Sigmoid colon (tissue), 7 donors: Measurements from ENCODE around the gene KRTAP10-4. TPM values are rescaled to one million over a fixed set of nuclear protein-coding genes. Genes with fewer than 3 reads are reported as not detected.
"Not testable (repeated sequence)": the region's sequence is repeated elsewhere in the genome, so short reads cannot be mapped to it uniquely, and the experiment has no call there.

ENCODE experiments used
- DNase-seq: peaks from one replicate; pipeline ENCODE4 v3.0.0-alpha.2; 2019
- H3K27ac ChIP-seq, 4 donors: fragments of 200-600 bp; sonication (generic); one replicate each; pipeline ENCODE4 v1.5.1; 2016 to 2019; ENCODE audit warnings: mild to moderate bottlenecking in 1 of 4
- H3K27me3 ChIP-seq, 3 donors: fragments of 200-600 bp; sonication (generic); one replicate each; pipeline ENCODE4 v1.5.1; 2019; ENCODE audit warnings: mild to moderate bottlenecking in 1 of 3
- H3K36me3 ChIP-seq, 4 donors: fragments of 200-600 bp; sonication (generic); one replicate each; pipeline ENCODE4 v1.5.1; 2016 to 2019
- H3K4me1 ChIP-seq, 4 donors: fragments of 200-600 bp; sonication (generic); one replicate each; pipeline ENCODE4 v1.5.1; 2017 to 2019
- H3K4me3 ChIP-seq, 4 donors: fragments of 200-600 bp; sonication (generic); one replicate each; pipeline ENCODE4 v1.5.1; 2017 to 2019; ENCODE audit warnings: mild to moderate bottlenecking in 2 of 4, moderate library complexity in 1 of 4
- H3K9me3 ChIP-seq, 4 donors: fragments of 200-600 bp in 3 of 4; sonication (generic) in 3 of 4; one replicate each; pipeline versions ENCODE4 v1.5.1 to v1.6.1; 2013 to 2019
- EP300 ChIP-seq, 4 donors: sonication (generic); formaldehyde crosslinking; IDR thresholded peaks; one replicate each; pipeline ENCODE4 v1.6.1; 2017; ENCODE audit warnings: antibody characterized with exemption in 4 of 4
- POLR2A ChIP-seq, 2 donors: fragments of 450-650 bp; IDR thresholded peaks; one replicate each; pipeline ENCODE4 v1.6.1; 2016; ENCODE audit warnings: antibody characterized with exemption in 2 of 2, mild to moderate bottlenecking in 2 of 2, moderate library complexity in 2 of 2
- POLR2AphosphoS5 ChIP-seq, 4 donors: sonication (generic); formaldehyde crosslinking; IDR thresholded peaks; one replicate each; pipeline ENCODE4 v1.6.1; 2017; ENCODE audit warnings: antibody characterized with exemption in 4 of 4
- WGBS, 2 donors: extraction: QIAGEN DNeasy Blood & Tissue Kit; methylation state at CpG; one replicate each; pipeline ENCODE4 v1.1.7; 2013; 5-methylcytosine and 5-hydroxymethylcytosine counted together
- intact Hi-C: fragments of 100-400 bp; cut with DNase I; formaldehyde crosslinking; loops from one replicate; pipeline ENCODE4 v1.15.1; 2023
- polyA plus RNA-seq, 3 donors: library from polyadenylated mRNA; stranded (reverse); fragments of 200-250 nt; gene quantifications; one replicate each; pipeline ENCODE4 v1.2.3, GENCODE V29; 2013
- total RNA-seq, 4 donors: library from RNA; depleted of rRNA; stranded (reverse); fragments of >200 nt; gene quantifications; one replicate each; pipeline ENCODE4 v1.1.0, GENCODE V29; 2016
- TF ChIP-seq, protein P1 (sequence below), 4 experiments: fragments of 450-650 bp in 3 of 4; fragments of 200-600 bp in 1 of 4; IDR thresholded peaks; one replicate each; pipeline ENCODE4 v1.5.1; 2016 to 2019; ENCODE audit warnings: antibody characterized with exemption in 4 of 4, mild to moderate bottlenecking in 3 of 4, moderate library complexity in 2 of 4
- donor health status: healthy with polysubstance abuse.
- donor health status: Bipolar disorder and iron deficiency.
- donor health status: healthy.

The KRTAP10-4 gene
- total and polyA plus RNA-seq, 7 donors, result not detected

DNA sequence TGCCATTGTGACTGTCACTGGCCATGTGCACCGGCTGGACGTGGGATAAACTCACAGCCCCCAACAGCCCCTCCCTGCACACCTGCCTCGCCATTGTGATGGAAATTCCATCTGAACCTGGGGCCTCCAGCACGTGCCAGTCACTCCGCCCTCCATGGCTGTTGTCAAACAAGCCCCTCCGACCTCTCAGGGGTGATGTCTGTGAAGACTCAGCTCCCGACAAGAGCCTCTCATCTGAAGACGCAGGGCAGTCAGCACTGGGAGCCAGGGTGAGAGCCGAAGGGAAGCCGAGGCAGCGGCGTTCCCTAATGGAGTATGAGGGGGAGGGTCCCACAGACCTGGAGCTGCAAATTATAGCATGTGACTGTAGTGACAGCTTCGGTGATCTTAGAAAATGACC, 20.8 kb upstream of the KRTAP10-4 start:
- TF ChIP-seq POLR2AphosphoS5 (IDR thresholded peaks at IDR 0.05) (no peak), EP300 (IDR thresholded peaks at IDR 0.05) (no peak), POLR2A (IDR thresholded peaks at IDR 0.05) (no peak)
- TF ChIP-seq, protein P1, sequence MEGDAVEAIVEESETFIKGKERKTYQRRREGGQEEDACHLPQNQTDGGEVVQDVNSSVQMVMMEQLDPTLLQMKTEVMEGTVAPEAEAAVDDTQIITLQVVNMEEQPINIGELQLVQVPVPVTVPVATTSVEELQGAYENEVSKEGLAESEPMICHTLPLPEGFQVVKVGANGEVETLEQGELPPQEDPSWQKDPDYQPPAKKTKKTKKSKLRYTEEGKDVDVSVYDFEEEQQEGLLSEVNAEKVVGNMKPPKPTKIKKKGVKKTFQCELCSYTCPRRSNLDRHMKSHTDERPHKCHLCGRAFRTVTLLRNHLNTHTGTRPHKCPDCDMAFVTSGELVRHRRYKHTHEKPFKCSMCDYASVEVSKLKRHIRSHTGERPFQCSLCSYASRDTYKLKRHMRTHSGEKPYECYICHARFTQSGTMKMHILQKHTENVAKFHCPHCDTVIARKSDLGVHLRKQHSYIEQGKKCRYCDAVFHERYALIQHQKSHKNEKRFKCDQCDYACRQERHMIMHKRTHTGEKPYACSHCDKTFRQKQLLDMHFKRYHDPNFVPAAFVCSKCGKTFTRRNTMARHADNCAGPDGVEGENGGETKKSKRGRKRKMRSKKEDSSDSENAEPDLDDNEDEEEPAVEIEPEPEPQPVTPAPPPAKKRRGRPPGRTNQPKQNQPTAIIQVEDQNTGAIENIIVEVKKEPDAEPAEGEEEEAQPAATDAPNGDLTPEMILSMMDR (IDR thresholded peaks at IDR 0.05), result no peak
- intact Hi-C loops, result no loop called here
- DNase-seq, result no peak
- Histone ChIP-seq H3K4me1 (peaks cover 0 to 7% (median 4%) of the 10 kb centered on the region in 4 donors), H3K9me3 (peaks cover 0 to 3% (median 0%) of the 10 kb centered on the region in 4 donors), H3K27me3 (peaks cover 0 to 56% (median 0%) of the 10 kb centered on the region in 3 donors), H3K36me3 (no peaks in the 10 kb centered on the region), H3K4me3 (no peak overlapping the region), H3K27ac (no peak overlapping the region)
- WGBS, 2 donors, result 79 to 85% methylated on average over 13 of the region's 13 CpGs

DNA sequence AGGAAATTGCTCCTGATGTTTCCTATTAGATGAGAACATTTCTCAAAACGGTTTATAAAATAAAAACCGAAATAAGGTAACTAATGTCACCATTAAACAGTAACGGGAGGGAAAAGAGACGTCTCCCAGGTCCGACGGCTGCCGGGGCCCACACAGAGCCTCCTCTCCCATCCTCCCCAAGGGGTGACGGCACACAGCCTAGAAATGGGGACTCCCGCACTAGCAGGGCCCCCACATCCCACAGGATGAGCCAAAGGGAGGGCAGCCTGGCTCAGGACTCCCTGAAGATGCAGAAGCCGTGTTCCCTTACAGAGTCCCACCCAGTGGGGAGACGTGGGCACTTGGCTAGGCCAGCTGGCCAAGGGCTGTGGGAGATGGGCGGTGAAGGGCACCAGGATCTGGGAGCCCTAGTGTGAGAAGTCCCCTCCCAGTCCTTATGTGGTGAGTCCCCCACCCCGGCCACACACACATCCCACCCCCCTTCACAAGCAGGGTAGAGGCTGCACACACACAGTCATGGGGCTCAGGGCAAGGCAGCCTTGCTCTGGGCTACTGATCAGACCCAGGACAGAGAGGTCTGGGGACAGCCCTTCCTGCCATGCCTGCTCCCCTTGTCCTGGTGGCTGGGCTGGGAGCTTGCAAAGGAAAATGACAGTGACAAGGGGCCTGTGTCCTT, 18.2 kb upstream of the KRTAP10-4 start:
- no peak for TF ChIP-seq POLR2A (IDR thresholded peaks at IDR 0.05)
- TF ChIP-seq, protein P1 (IDR thresholded peaks at IDR 0.05), result no peak
- no peaks in the 10 kb centered on the region for H3K36me3 ChIP-seq
- H3K9me3 ChIP-seq, result peaks cover 0 to 3% (median 0%) of the 10 kb centered on the region in 4 donors
- no peak overlapping the region for H3K4me3 ChIP-seq
- H3K27ac ChIP-seq, result no peak overlapping the region
- peak; percentile 41 for DNase-seq
- intact Hi-C loops, result no loop called here
- WGBS, 2 donors, result 83 to 84% methylated on average over 13 of the region's 13 CpGs
- H3K4me1 ChIP-seq, result no peaks in the 10 kb centered on the region
- H3K27me3 ChIP-seq, result peaks cover 0 to 44% (median 0%) of the 10 kb centered on the region in 3 donors

DNA sequence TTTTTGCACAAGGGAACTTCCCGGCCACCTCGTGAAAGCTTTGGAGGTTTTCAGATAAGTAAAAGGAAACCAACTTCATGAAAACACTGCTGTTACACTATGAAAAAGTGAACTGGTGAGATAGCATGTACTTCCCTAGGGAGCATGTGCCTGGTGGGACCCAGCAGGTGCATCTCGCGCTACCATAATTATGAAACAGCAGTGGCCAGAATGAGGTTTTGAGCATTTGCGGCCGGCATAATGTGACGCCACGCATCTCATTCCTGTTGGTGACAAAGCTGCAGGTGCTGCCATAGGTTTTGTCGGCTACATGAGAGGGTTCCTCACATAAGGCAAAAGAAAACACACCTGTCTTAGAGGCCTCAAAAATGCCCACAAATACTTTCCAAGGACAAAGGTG, 16.6 kb upstream of the KRTAP10-4 start:
- TF ChIP-seq, protein P1 (IDR thresholded peaks at IDR 0.05), result no peak
- TF ChIP-seq POLR2AphosphoS5 (IDR thresholded peaks at IDR 0.05), result no peak
- TF ChIP-seq POLR2A (IDR thresholded peaks at IDR 0.05), result no peak
- no peak for TF ChIP-seq EP300 (IDR thresholded peaks at IDR 0.05)
- intact Hi-C loops, result no loop called here
- Histone ChIP-seq H3K4me1 (no peaks in the 10 kb centered on the region), H3K9me3 (peaks cover 0 to 3% (median 0%) of the 10 kb centered on the region in 4 donors), H3K27ac (no peak overlapping the region), H3K4me3 (no peak overlapping the region), H3K27me3 (peaks cover 0 to 36% (median 0%) of the 10 kb centered on the region in 3 donors), H3K36me3 (no peaks in the 10 kb centered on the region)
- 41 to 59% methylated on average over 9 of the region's 9 CpGs for WGBS, 2 donors
- no peak for DNase-seq

DNA sequence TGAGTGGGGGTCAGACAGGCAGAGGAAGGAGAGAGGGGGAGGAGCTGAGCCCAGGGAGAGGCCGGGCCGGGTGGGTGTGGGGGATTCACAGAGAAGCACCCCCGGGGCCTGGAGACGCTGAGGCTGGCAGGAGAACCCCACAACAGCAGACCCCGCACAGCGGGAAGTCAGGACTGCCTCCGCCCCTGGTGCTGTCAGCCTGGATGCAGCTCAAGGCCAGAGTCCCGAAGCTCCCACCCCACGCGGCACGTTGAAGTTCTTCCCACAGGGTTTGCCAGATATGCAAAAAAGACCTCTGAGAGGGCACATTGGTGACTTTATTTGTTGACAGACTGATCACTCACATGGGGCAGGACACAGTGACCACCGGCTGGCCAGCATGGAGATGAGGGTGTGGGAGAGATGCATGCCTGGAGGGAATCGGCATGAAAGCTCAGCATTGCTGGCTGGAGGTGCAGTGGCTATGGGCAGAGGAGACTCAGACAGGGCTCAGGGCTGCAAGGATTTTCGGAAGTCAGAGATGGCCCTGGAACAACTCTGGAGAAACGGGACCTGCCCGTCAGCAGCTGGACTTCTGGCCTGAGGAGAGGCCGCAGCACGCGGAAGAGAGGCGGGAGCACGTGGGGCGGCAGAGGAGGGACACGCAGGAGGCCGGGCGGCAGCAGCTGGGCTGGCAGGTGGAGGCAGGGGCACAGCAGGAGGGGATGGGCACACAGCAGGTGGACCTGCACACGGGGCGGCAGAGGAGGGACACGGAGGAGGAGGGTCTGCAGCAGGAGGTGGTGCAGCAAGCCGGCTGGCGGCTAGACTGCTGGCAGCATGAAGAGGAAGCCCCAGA, 15.8 kb upstream of the KRTAP10-4 start:
- Histone ChIP-seq H3K36me3 (no peaks in the 10 kb centered on the region), H3K9me3 (peaks cover 0 to 3% (median 0%) of the 10 kb centered on the region in 4 donors), H3K4me3 (no peak overlapping the region), H3K27ac (no peak overlapping the region), H3K4me1 (no peaks in the 10 kb centered on the region), H3K27me3 (peaks cover 0 to 36% (median 0%) of the 10 kb centered on the region in 3 donors)
- peak; percentile 52 for DNase-seq
- TF ChIP-seq POLR2A (IDR thresholded peaks at IDR 0.05) (no peak), EP300 (IDR thresholded peaks at IDR 0.05) (no peak)
- WGBS, 2 donors, result 45 to 54% methylated on average over 30 of the region's 30 CpGs
- intact Hi-C loops, result no loop called here

DNA sequence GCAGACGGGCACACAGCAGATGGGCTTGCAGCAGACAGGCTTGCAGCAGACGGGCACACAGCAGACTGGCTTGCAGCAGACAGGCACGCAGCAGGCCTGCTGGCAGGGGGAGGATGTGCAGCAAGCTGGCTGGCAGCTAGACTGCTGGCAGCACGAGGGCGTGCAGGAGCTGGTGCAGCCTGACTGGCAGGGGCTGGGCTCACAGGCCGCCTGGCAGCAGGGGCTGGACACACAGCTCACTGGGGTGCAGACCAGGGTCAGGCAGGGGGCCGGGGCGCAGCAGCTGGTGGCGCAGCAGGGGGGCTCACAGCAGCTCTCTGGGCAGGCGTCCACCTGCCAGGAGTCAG, 15.2 kb upstream of the KRTAP10-4 start:
- DNase-seq, H3K9me3 ChIP-seq, intact Hi-C loops, H3K36me3 ChIP-seq, H3K4me1 ChIP-seq, H3K4me3 ChIP-seq, H3K27ac ChIP-seq: not testable (repeated sequence)
- peaks cover 0 to 36% (median 0%) of the 10 kb centered on the region in 3 donors for H3K27me3 ChIP-seq
- WGBS, 2 donors, result 69 to 75% methylated on average over 10 of the region's 10 CpGs
